Osteoblast (primary cell): Measurements from ENCODE around the gene PRPF8. TPM values are rescaled to one million over a fixed set of nuclear protein-coding genes. Genes with fewer than 3 reads are reported as not detected.

Source experiments
- DNase-seq: peaks from one replicate; pipeline ENCODE4 v3.0.0; 2011; ENCODE audit warnings: low spot score, mixed read lengths; ENCODE audit not compliant: insufficient read length; ENCODE audit errors: missing footprints
- H2AFZ ChIP-seq: 2 replicates; pipeline ENCODE4 v1.6.0; 2011; ENCODE audit warnings: mild to moderate bottlenecking, low read length
- H3K27ac ChIP-seq: 2 replicates; pipeline ENCODE4 v1.5.1; 2011; ENCODE audit warnings: mild to moderate bottlenecking, low read depth, low read length, moderate library complexity
- H3K27me3 ChIP-seq: 2 replicates; pipeline ENCODE4 v1.6.0; 2012; ENCODE audit warnings: mild to moderate bottlenecking, control low read depth, inconsistent platforms, low read length, moderate library complexity; ENCODE audit not compliant: insufficient read depth
- H3K36me3 ChIP-seq: 2 replicates; pipeline ENCODE4 v1.5.1; 2011; ENCODE audit warnings: mild to moderate bottlenecking, low read length, control low read depth, moderate library complexity; ENCODE audit not compliant: insufficient read depth
- H3K4me1 ChIP-seq: 2 replicates; pipeline ENCODE4 v1.5.1; 2011; ENCODE audit warnings: mild to moderate bottlenecking, low read length, control low read depth, moderate library complexity; ENCODE audit not compliant: insufficient read depth
- H3K4me2 ChIP-seq: 2 replicates; pipeline ENCODE4 v1.6.0; 2011; ENCODE audit warnings: mild to moderate bottlenecking, low read length; ENCODE audit not compliant: insufficient read depth
- H3K4me3 ChIP-seq: fragments of 200-600 bp; sonication (generic); 3 replicates; pipeline ENCODE4 v1.5.1; 2012; ENCODE audit warnings: mild to moderate bottlenecking, low read length, inconsistent platforms; ENCODE audit not compliant: insufficient read depth
- H3K79me2 ChIP-seq: 2 replicates; pipeline ENCODE4 v1.6.0; 2012; ENCODE audit warnings: mild to moderate bottlenecking, low read length, control low read depth, inconsistent platforms; ENCODE audit not compliant: insufficient read depth
- H3K9me3 ChIP-seq: 2 replicates; pipeline ENCODE4 v1.5.1; 2011; ENCODE audit warnings: low read depth, low read length, control low read depth
- H4K20me1 ChIP-seq: 2 replicates; pipeline ENCODE4 v1.6.0; 2012; ENCODE audit warnings: mild to moderate bottlenecking, low read length, control low read depth; ENCODE audit not compliant: insufficient read depth
- total RNA-seq: library from RNA; depleted of rRNA; stranded (reverse); fragments of >200 nt; gene quantifications from 2 replicates; pipeline ENCODE4 v1.2.3, GENCODE V29; 2012
- TF ChIP-seq, protein P1 (sequence below): IDR thresholded peaks from 2 replicates; pipeline ENCODE4 v1.5.1; 2011; ENCODE audit warnings: mild to moderate bottlenecking, low read depth, low read length, moderate library complexity; ENCODE audit errors: extremely low read depth

The PRPF8 gene
- total RNA-seq, 1 donor = 107 TPM

DNA sequence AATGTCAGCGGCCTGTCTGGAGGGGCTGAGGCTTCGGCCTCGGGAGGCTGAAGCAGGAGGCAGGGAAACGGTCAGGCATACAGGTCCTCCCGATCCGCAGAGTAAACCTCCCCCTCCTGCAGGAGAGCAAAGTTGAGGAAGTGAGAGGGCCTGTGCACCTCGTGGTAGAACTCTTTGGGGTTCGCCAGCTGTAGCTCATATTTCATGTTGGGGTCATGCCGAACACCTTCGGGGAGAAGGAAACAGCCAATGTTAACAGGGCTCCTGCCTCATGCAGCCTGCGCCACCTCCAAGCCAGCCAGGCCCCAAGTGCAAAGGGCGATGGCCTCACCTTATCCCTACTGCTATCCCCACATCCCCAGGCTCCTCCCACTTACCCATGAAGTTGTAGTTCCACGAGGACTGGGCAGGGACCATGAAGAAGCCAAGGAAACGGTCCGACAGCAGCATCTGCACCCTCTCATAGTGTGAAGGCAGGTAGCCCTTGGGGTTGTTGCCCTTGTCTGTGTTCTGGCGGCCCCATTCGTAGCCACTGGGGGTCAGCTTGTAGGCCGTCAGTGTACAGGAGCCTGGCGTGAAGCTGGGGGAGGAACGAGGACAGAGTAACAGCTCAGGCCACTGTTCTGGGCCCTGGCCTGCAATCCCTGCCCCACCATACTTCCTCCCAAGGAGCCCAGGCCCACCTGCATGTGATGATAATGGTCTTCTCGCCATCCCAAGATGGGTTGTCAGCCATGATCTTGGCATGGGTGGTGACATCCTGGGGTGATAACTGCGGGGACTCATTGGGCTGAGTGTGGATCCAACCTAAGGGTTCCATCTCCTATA lies 33.7 kb downstream of the PRPF8 start:
- peak; percentile 76 for DNase-seq
- no peaks in the 10 kb centered on the region for H3K9me3 ChIP-seq
- no peaks in the 10 kb centered on the region for H4K20me1 ChIP-seq
- TF ChIP-seq, protein P1, sequence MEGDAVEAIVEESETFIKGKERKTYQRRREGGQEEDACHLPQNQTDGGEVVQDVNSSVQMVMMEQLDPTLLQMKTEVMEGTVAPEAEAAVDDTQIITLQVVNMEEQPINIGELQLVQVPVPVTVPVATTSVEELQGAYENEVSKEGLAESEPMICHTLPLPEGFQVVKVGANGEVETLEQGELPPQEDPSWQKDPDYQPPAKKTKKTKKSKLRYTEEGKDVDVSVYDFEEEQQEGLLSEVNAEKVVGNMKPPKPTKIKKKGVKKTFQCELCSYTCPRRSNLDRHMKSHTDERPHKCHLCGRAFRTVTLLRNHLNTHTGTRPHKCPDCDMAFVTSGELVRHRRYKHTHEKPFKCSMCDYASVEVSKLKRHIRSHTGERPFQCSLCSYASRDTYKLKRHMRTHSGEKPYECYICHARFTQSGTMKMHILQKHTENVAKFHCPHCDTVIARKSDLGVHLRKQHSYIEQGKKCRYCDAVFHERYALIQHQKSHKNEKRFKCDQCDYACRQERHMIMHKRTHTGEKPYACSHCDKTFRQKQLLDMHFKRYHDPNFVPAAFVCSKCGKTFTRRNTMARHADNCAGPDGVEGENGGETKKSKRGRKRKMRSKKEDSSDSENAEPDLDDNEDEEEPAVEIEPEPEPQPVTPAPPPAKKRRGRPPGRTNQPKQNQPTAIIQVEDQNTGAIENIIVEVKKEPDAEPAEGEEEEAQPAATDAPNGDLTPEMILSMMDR = no peak
- H3K27me3 ChIP-seq = no peaks in the 10 kb centered on the region
- no peaks in the 10 kb centered on the region for H3K79me2 ChIP-seq
- H3K4me2 ChIP-seq = no peak overlapping the region
- H2AFZ ChIP-seq = no peak overlapping the region
- H3K36me3 ChIP-seq = peaks cover 56% of the 10 kb centered on the region
- H3K4me3 ChIP-seq = no peak overlapping the region
- H3K27ac ChIP-seq = no peak overlapping the region
- H3K4me1 ChIP-seq = peaks cover 9% of the 10 kb centered on the region

DNA sequence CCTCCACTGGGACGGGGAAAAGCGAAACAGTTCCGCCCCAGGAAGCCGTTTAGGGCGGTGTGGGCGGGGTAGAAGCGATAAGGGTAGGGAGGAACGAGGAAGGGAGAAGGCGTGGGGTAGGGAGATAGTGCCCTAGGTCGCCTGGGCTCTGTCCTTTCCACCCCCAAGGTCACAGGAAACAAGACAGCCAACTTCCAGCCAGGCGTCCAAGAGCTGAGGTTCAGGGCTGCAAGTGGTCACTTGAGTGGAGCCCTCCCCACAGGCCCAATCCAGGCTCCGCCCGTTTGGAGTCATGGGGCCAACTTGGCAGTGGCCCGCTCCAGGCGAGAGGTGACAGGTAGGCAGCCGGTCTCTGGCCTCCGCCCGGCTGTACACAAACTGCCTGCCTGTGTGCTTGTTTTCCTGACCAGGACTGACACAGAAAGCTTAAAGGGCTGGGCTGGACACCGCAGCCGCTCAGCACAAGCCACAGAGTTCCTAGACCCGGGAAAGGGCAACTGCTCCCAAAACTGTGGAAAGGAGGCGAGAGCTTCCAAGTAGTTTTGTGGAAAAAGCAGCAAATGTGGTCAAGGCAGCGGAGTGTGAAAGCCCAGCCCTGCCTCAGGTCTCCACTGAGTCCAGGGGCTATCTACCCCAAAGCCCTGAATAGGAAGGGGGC lies 34.7 kb downstream of the PRPF8 start, which contains the start of gene RILP:
TSS of gene RILP (minus strand) at position 23 of the 658 bp plus-strand sequence. CDS start 62 bp downstream, outside the sequence.
- peak; percentile 88 for DNase-seq
- Histone ChIP-seq H3K4me1 (peaks cover 9% of the 10 kb centered on the region), H4K20me1 (no peaks in the 10 kb centered on the region), H3K79me2 (no peaks in the 10 kb centered on the region), H3K4me3 (peak within 1 kb of the TSS; percentile 79), H3K9me3 (no peaks in the 10 kb centered on the region), H3K27ac (peak within 1 kb of the TSS; percentile 52), H2AFZ (peak within 1 kb of the TSS; percentile 90), H3K36me3 (peaks cover 50% of the 10 kb centered on the region), H3K27me3 (no peaks in the 10 kb centered on the region), H3K4me2 (peak within 1 kb of the TSS; percentile 93)
- TF ChIP-seq, protein P1 = no peak

DNA sequence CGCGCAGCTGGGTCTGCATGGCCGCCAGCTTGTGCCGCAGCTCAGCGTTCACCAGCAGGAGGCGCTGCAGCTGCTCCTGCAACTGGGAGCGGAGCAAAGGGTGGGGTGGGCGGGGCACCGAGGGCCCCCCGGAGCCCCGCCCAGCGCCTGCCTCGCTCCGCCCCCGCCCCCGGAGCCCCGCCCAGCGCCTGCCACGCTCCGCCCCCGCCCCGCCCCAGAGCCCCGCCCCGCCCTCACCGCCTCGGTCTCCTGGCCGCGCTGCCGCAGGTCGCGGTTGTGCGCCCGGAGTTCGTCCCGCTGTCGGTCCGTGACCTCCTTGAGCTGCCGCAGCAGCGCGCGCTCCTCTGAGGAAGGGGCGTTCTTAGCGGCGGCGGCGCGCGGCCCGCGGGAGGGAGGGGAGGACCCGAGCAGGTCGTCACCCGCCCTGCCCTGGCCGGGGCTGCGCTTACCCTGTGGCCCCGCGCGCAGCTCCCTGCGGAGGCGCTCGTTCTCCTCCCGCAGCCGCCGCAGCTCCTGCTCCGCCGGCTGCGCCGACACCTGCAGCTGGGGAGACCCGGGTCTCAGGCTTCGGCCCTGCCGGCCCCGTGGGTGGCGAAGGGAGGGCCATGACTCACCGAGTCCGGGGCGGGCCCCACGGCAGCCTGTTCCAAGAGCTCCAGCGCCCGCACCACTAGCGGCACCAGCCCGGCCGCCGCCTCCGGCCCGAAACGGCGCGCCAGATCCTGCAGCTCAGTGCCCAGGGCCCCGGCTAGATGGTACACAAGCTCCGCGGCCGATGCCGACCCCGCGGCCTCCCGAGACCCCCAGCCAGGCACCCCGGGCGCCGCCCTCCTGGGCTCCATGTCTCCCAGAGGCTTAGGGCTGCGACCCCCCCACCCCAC lies 35.5 kb downstream of the PRPF8 start:
- H3K4me3 ChIP-seq = peak overlapping the region; percentile 79
- H3K27ac ChIP-seq = peak overlapping the region; percentile 52
- no peaks in the 10 kb centered on the region for H3K9me3 ChIP-seq
- no peaks in the 10 kb centered on the region for H4K20me1 ChIP-seq
- peaks cover 13% of the 10 kb centered on the region for H3K4me1 ChIP-seq
- H3K79me2 ChIP-seq = no peaks in the 10 kb centered on the region
- peaks cover 43% of the 10 kb centered on the region for H3K36me3 ChIP-seq
- H3K4me2 ChIP-seq = peak overlapping the region; percentile 93
- H3K27me3 ChIP-seq = no peaks in the 10 kb centered on the region
- peak overlapping the region; percentile 56 for H2AFZ ChIP-seq
- peak; percentile 100 for DNase-seq
- TF ChIP-seq, protein P1 = peak; percentile 69
